Mesendoderm (in vitro differentiated cells): Measurements from ENCODE around the gene CD300H.

Source experiments
- DNase-seq: peaks from one replicate; pipeline ENCODE4 v3.0.0; 2013
- H2AK5ac ChIP-seq: 2 replicates; pipeline ENCODE4 v1.6.1; 2013; ENCODE audit warnings: low read length, inconsistent platforms
- H2BK120ac ChIP-seq: 2 replicates; pipeline ENCODE4 v1.6.1; 2013; ENCODE audit warnings: low read depth, mild to moderate bottlenecking, low read length, moderate library complexity, mixed read lengths
- H2BK15ac ChIP-seq: replicated peaks from 2 replicates; pipeline ENCODE4 v1.6.1; 2013; ENCODE audit warnings: low read depth, mild to moderate bottlenecking, moderate library complexity
- H2BK5ac ChIP-seq: 2 replicates; pipeline ENCODE4 v1.6.1; 2013; ENCODE audit warnings: low read length, inconsistent platforms
- H3K18ac ChIP-seq: 2 replicates; pipeline ENCODE4 v1.6.1; 2013; ENCODE audit warnings: mild to moderate bottlenecking, low read length, mixed read lengths
- H3K23ac ChIP-seq: one replicate; pipeline ENCODE4 v1.6.1; 2013; ENCODE audit warnings: low read length
- H3K27ac ChIP-seq: 2 replicates; pipeline ENCODE4 v1.5.1; 2013; ENCODE audit warnings: low read depth, mild to moderate bottlenecking, inconsistent platforms, low read length, moderate library complexity
- H3K27me3 ChIP-seq: 2 replicates; pipeline ENCODE4 v1.6.1; 2013; ENCODE audit warnings: low read length, control low read depth, mild to moderate bottlenecking, inconsistent platforms; ENCODE audit not compliant: insufficient read depth, poor library complexity
- H3K36me3 ChIP-seq: 2 replicates; pipeline ENCODE4 v1.6.1; 2013; ENCODE audit warnings: low read length, inconsistent platforms; ENCODE audit not compliant: control insufficient read depth, insufficient read depth
- H3K4ac ChIP-seq: one replicate; pipeline ENCODE4 v1.6.1; 2013; ENCODE audit warnings: low read depth, mild to moderate bottlenecking, low read length, moderate library complexity
- H3K4me1 ChIP-seq: 2 replicates; pipeline ENCODE4 v1.6.1; 2013; ENCODE audit warnings: low read depth, low read length, inconsistent platforms; ENCODE audit not compliant: control insufficient read depth
- H3K4me2 ChIP-seq: 2 replicates; pipeline ENCODE4 v1.6.1; 2013; ENCODE audit warnings: low read length
- H3K4me3 ChIP-seq: 2 replicates; pipeline ENCODE4 v1.5.1; 2013; ENCODE audit warnings: mild to moderate bottlenecking, low read length
- H3K56ac ChIP-seq: one replicate; pipeline ENCODE4 v1.6.1; 2013; ENCODE audit warnings: low read length
- H3K79me1 ChIP-seq: 2 replicates; pipeline ENCODE4 v1.6.1; 2013; ENCODE audit warnings: low read length, inconsistent platforms
- H3K79me2 ChIP-seq: 2 replicates; pipeline ENCODE4 v1.6.1; 2013; ENCODE audit warnings: mild to moderate bottlenecking, low read length; ENCODE audit not compliant: control insufficient read depth, insufficient read depth
- H3K9ac ChIP-seq: 2 replicates; pipeline ENCODE4 v1.6.1; 2013; ENCODE audit warnings: low read length, inconsistent platforms
- H4K5ac ChIP-seq: one replicate; pipeline ENCODE4 v1.6.1; 2013; ENCODE audit warnings: low read length
- H4K8ac ChIP-seq: one replicate; pipeline ENCODE4 v1.6.1; 2013; ENCODE audit warnings: low read depth, mild to moderate bottlenecking, control low read depth, low read length, moderate library complexity
- WGBS: extraction: QIAGEN DNeasy Blood & Tissue Kit; methylation state at CpG from one replicate; pipeline ENCODE4 v1.1.7; 2013; ENCODE audit warnings: low lambda C conversion rate, missing lambda C conversion rate; ENCODE audit not compliant: insufficient coverage; ENCODE audit errors: extremely low coverage; 5-methylcytosine and 5-hydroxymethylcytosine counted together

Gene CD300H

DNA sequence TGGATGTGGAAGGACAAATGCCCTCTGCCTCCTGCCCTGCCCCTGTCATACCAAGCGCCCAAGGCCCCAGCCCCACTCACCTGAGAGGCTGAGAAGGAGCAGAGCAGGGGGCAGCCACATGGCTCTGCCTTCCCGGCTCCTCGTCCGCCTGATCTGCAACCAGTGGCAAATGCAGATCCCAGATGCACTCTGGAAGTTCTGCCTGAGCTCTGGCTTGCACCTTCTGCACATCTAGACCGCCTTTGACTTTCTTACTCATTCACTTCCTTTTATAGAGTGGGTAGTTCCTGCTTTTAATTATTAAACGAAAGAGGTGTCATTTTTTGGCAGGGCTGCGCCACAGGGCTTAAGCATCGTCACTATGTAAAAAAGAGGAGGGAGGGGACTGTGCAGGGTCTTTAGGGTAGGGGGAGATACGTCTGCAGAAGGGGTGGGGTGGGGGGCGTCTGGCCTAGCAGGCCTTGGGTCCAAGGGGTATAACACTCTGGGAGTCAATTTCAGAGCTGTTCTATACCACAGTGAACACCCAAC is 36.0 kb downstream of the CD300H start, which contains the start of gene CD300LB:
TSS of gene CD300LB (minus strand) at position 245 of the 531 bp plus-strand sequence. CDS start at position 120, 125 bp downstream.
- Histone ChIP-seq H3K23ac (no peak within 1 kb of the TSS), H3K36me3 (no peaks in the 10 kb centered on the region), H2AK5ac (no peak within 1 kb of the TSS), H3K27me3 (no peaks in the 10 kb centered on the region), H3K56ac (no peak within 1 kb of the TSS), H2BK120ac (no peak within 1 kb of the TSS), H2BK15ac (no peak within 1 kb of the TSS), H4K5ac (no peak within 1 kb of the TSS), H3K27ac (no peak within 1 kb of the TSS), H3K79me2 (no peaks in the 10 kb centered on the region), H4K8ac (no peak within 1 kb of the TSS), H3K79me1 (no peaks in the 10 kb centered on the region), H3K4me3 (no peak within 1 kb of the TSS), H2BK5ac (no peak within 1 kb of the TSS), H3K4ac (no peak within 1 kb of the TSS), H3K9ac (no peak within 1 kb of the TSS), H3K4me2 (no peak within 1 kb of the TSS), H3K18ac (no peak within 1 kb of the TSS), H3K4me1 (no peaks in the 10 kb centered on the region)
- WGBS, result no CpG with 5 or more reads among the region's 10 CpGs
- DNase-seq, result no peak

DNA sequence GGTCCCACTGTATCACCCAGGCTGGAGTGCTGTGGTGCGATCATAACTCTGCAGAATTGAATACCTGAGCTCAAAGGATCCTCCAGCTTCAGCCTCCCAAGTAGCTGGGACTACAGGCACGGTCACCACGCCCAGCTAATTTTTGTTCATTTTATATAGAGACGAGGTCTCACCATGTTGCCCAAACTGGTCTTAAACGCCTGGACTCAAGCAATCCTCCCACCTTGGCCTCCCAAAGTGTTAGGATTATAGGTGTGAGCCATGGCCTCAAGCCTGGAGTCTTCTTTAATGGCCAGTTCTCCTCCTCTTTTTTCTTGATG is 36.5 kb downstream of the CD300H start:
- Histone ChIP-seq H3K27ac (no peak overlapping the region), H3K79me1 (no peaks in the 10 kb centered on the region), H3K27me3 (no peaks in the 10 kb centered on the region), H3K23ac (no peak overlapping the region), H3K56ac (no peak overlapping the region), H2AK5ac (no peak overlapping the region), H2BK120ac (no peak overlapping the region), H4K8ac (no peak overlapping the region), H3K4me3 (no peak overlapping the region), H3K18ac (no peak overlapping the region), H2BK15ac (no peak overlapping the region), H3K79me2 (no peaks in the 10 kb centered on the region), H3K4me1 (no peaks in the 10 kb centered on the region), H3K4me2 (no peak overlapping the region), H3K36me3 (no peaks in the 10 kb centered on the region), H4K5ac (no peak overlapping the region), H2BK5ac (no peak overlapping the region), H3K9ac (no peak overlapping the region), H3K4ac (no peak overlapping the region)
- no CpG with 5 or more reads among the region's 5 CpGs for WGBS
- DNase-seq, result no peak

DNA sequence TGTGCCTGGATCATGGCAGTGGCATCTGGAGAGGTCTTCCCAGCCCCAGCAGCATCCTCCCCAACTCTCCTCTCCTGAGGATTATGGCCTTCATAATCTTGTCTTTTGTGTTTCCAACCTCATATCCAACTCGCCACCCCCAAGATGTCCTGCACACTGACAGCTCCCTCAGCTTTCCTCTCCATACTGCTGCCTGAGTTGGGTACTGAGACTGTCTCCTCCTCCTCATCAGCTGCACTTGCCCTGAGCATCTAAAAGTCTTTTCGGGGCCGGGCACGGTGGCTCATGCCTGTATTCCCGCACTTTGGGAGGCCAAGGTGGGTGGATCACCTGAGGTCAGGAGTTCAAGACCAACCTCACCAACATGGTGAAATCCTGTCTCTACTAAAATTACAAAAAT is 38.1 kb downstream of the CD300H start:
- WGBS, result no CpG with 5 or more reads among the region's 5 CpGs
- Histone ChIP-seq H3K36me3 (no peaks in the 10 kb centered on the region), H3K79me2 (no peaks in the 10 kb centered on the region), H3K27me3 (no peaks in the 10 kb centered on the region), H2BK5ac (no peak overlapping the region), H3K23ac (no peak overlapping the region), H3K9ac (no peak overlapping the region), H4K5ac (no peak overlapping the region), H3K4ac (no peak overlapping the region), H2BK15ac (no peak overlapping the region), H3K4me2 (no peak overlapping the region), H3K4me1 (no peaks in the 10 kb centered on the region), H3K4me3 (no peak overlapping the region), H3K18ac (no peak overlapping the region), H4K8ac (no peak overlapping the region), H3K56ac (no peak overlapping the region), H2BK120ac (no peak overlapping the region), H3K27ac (no peak overlapping the region), H2AK5ac (no peak overlapping the region), H3K79me1 (no peaks in the 10 kb centered on the region)
- DNase-seq, result no peak

DNA sequence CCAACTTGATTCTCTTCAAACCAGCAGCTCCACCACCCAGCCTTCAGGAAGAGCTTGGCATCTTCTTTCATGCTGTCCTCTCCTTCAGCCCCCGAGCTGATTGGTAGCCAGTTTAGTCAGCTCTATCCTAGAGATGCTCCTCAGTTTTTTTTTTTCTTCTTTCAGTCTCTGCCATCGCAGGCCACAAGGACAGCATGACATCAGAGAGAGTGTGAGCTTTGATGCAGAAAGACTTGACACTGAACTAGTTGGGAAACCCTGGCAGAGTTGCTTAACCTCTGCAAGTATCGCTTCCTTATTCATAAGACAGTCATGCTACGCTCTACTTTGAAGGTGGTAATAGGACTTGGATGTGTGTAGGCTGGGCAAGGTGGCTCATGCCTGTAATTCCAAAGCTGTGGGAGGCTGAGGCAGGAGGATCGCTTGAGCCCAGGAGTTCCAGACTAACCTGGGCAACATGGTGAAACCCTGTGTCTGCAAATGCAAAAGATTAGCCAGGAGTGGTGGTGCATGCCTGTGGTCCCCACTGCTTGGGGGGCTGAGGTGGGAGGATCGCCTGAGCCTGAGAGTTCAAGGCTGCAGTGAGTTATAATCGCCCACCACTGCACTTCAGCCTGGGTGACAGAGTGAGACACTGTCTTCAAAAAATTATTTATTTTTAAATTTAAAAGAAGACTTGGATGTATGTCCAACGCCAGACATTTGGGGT is 38.7 kb downstream of the CD300H start:
- no peak overlapping the region for H2AK5ac ChIP-seq
- no peak overlapping the region for H3K27ac ChIP-seq
- no peaks in the 10 kb centered on the region for H3K4me1 ChIP-seq
- H3K9ac ChIP-seq, result no peak overlapping the region
- WGBS, result no CpG with 5 or more reads among the region's 8 CpGs
- H2BK5ac ChIP-seq, result no peak overlapping the region
- H2BK15ac ChIP-seq, result no peak overlapping the region
- H4K8ac ChIP-seq, result no peak overlapping the region
- H3K23ac ChIP-seq, result no peak overlapping the region
- no peaks in the 10 kb centered on the region for H3K79me1 ChIP-seq
- no peak overlapping the region for H3K4ac ChIP-seq
- H3K56ac ChIP-seq, result no peak overlapping the region
- H2BK120ac ChIP-seq, result no peak overlapping the region
- no peak overlapping the region for H3K4me2 ChIP-seq
- no peaks in the 10 kb centered on the region for H3K79me2 ChIP-seq
- DNase-seq, result no peak
- no peaks in the 10 kb centered on the region for H3K36me3 ChIP-seq
- H4K5ac ChIP-seq, result no peak overlapping the region
- no peak overlapping the region for H3K18ac ChIP-seq
- no peak overlapping the region for H3K4me3 ChIP-seq
- H3K27me3 ChIP-seq, result no peaks in the 10 kb centered on the region

DNA sequence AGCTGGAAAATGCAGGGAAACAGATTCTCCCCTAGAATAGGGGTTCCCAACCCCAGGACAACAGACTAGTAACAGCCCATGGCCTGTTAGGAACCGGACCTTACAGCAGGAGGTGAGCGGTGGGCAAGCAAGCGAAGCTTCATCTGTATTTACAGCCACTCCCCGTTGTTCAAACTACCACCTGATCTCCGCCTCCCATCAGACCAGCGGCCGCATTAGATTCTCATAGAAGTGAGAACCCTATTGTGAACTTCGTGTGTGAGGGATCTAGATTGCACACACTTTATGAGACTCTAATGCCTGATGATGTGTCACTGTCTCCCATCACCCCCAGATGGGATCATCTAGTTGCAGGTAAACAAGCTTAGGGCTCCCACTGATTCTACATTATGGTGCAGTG is 39.6 kb downstream of the CD300H start:
- no peaks in the 10 kb centered on the region for H3K36me3 ChIP-seq
- no peak for DNase-seq
- H3K27me3 ChIP-seq, result no peaks in the 10 kb centered on the region
- H3K79me2 ChIP-seq, result no peaks in the 10 kb centered on the region
- H3K79me1 ChIP-seq, result no peaks in the 10 kb centered on the region
- no peak overlapping the region for H2AK5ac ChIP-seq
- no peak overlapping the region for H3K4me2 ChIP-seq
- no peak overlapping the region for H2BK5ac ChIP-seq
- H3K9ac ChIP-seq, result no peak overlapping the region
- H3K4me3 ChIP-seq, result no peak overlapping the region
- no CpG with 5 or more reads among the region's 8 CpGs for WGBS
- H3K4me1 ChIP-seq, result no peaks in the 10 kb centered on the region
- no peak overlapping the region for H2BK15ac ChIP-seq
- no peak overlapping the region for H3K56ac ChIP-seq
- H3K18ac ChIP-seq, result no peak overlapping the region
- no peak overlapping the region for H3K23ac ChIP-seq
- no peak overlapping the region for H4K8ac ChIP-seq
- no peak overlapping the region for H2BK120ac ChIP-seq
- no peak overlapping the region for H3K4ac ChIP-seq
- H3K27ac ChIP-seq, result no peak overlapping the region
- H4K5ac ChIP-seq, result no peak overlapping the region

DNA sequence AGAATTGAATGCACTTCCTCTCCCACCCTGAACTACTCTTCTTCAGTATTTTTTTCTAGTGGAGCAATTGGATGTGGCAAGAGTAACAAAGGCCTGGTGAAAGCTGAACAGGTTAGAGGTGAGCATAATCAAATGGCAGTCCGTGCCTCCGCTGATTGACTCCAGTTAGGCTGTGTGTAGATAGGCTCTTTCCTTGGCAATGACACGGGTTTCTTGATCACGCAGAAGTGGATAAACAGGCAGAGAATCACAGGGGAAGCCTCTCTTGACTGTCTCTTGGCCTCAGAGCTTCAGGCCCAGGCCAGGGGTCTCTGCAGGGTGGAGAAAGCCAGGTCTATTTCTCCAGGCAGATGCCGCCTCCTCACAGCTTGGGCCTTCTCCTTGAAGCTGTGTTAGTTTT is 40.2 kb downstream of the CD300H start:
- Histone ChIP-seq H4K8ac (no peak overlapping the region), H3K4me3 (no peak overlapping the region), H3K4me1 (no peaks in the 10 kb centered on the region), H3K36me3 (no peaks in the 10 kb centered on the region), H3K9ac (no peak overlapping the region), H2AK5ac (no peak overlapping the region), H2BK120ac (no peak overlapping the region), H3K23ac (no peak overlapping the region), H2BK15ac (no peak overlapping the region), H3K4me2 (no peak overlapping the region), H3K79me1 (no peaks in the 10 kb centered on the region), H3K27me3 (no peaks in the 10 kb centered on the region), H3K4ac (no peak overlapping the region), H3K27ac (no peak overlapping the region), H3K79me2 (no peaks in the 10 kb centered on the region), H3K18ac (no peak overlapping the region), H4K5ac (no peak overlapping the region), H2BK5ac (no peak overlapping the region), H3K56ac (no peak overlapping the region)
- WGBS, result no CpG with 5 or more reads among the region's 5 CpGs
- DNase-seq, result no peak
